Gastrocnemius medialis (tissue), 4 donors: ENCODE measurements around the gene FTL. TPM values are rescaled to one million over a fixed set of nuclear protein-coding genes. Genes with fewer than 3 reads are reported as not detected.

Experiments
- ATAC-seq, 2 donors: fragments of 150-250 bp; one replicate each; pipeline ENCODE4 v1.9.1; 2016
- DNase-seq, 2 donors: peaks; one replicate each; pipeline ENCODE4 v3.0.0-alpha.2; 2019
- H3K27ac ChIP-seq, 4 donors: fragments of 200-600 bp; sonication (generic); 1 replicate in 1 of 4; 2 replicates in 3 of 4; pipeline ENCODE4 v1.5.1; 2016 to 2018; ENCODE audit warnings: mild to moderate bottlenecking in 2 of 4, moderate library complexity in 1 of 4
- H3K27me3 ChIP-seq, 3 donors: fragments of 200-600 bp; sonication (generic) in 2 of 3; 1 replicate in 1 of 3; 2 replicates in 2 of 3; pipeline versions ENCODE4 v1.5.1 to v1.6.0; 2016 to 2019; ENCODE audit warnings: mild to moderate bottlenecking in 1 of 3, moderate library complexity in 1 of 3
- H3K36me3 ChIP-seq, 2 donors: fragments of 200-600 bp; sonication (generic) in 1 of 2; one replicate each; pipeline ENCODE4 v1.5.1; 2017 to 2018
- H3K4me1 ChIP-seq, 2 donors: fragments of 200-600 bp; sonication (generic) in 1 of 2; one replicate each; pipeline ENCODE4 v1.5.1; 2016 to 2017; ENCODE audit warnings: mild to moderate bottlenecking in 2 of 2
- H3K4me3 ChIP-seq, 4 donors: fragments of 200-600 bp; sonication (generic) in 3 of 4; 1 replicate in 1 of 4; 2 replicates in 3 of 4; pipeline ENCODE4 v1.5.1; 2016 to 2019; ENCODE audit warnings: mild to moderate bottlenecking in 2 of 4
- H3K9me3 ChIP-seq, 3 donors: fragments of 200-600 bp; sonication (generic) in 2 of 3; 1 replicate in 1 of 3; 2 replicates in 2 of 3; pipeline ENCODE4 v1.5.1; 2016 to 2019
- CTCF ChIP-seq, 5 experiments: fragments of 450-650 bp in 3 of 5; fragments of 200-600 bp in 2 of 5; sonication (generic) in 2 of 5; IDR thresholded peaks in 4 of 5; conservative IDR thresholded peaks in 1 of 5; 1 replicate in 4 of 5; 2 replicates in 1 of 5; pipeline ENCODE4 v1.5.1; 2016 to 2019; ENCODE audit warnings: antibody characterized with exemption in 5 of 5, mild to moderate bottlenecking in 3 of 5, moderate library complexity in 3 of 5
- POLR2A ChIP-seq, 2 donors: fragments of 450-650 bp; IDR thresholded peaks; one replicate each; pipeline ENCODE4 v1.6.1; 2017; ENCODE audit warnings: antibody characterized with exemption in 2 of 2, mild to moderate bottlenecking in 2 of 2, moderate library complexity in 2 of 2
- in situ Hi-C, 4 donors: fragments of 200-750 bp; cut with MboI; loops; one replicate each; pipeline versions ENCODE4 v1.15.0 to v1.8.0; 2017; ENCODE audit warnings: low sequenced_read_pairs in 4 of 4
- intact Hi-C: fragments of 100-400 bp; cut with DNase I; formaldehyde crosslinking; loops from one replicate; pipeline ENCODE4 v1.15.1; 2023; ENCODE audit warnings: low total_unique reads
- total RNA-seq, 4 donors: library from RNA; depleted of rRNA; stranded (reverse); fragments of >200 nt; gene quantifications; one replicate each; pipeline versions ENCODE4 v1.1.0 to v1.2.3, GENCODE V29; 2016

FTL gene
- total RNA-seq, 4 donors from 2014 or later, result 894 to 1,364 (median 1,121) TPM

- DNase-seq (no peak), ATAC-seq (peak; percentile 7 to 8)
- peak overlapping the region; percentile 89 to 99 (median 98) for H3K27ac ChIP-seq
- H3K36me3 ChIP-seq, result peaks cover 0 to 20% of the 10 kb centered on the region in 2 donors
- no peak for TF ChIP-seq CTCF (IDR thresholded peaks at IDR 0.05 in 4 of 5, conservative IDR thresholded peaks at IDR 0.05 in 1 of 5)
- peak in 1 of 2 donors; percentile 2 for TF ChIP-seq POLR2A (IDR thresholded peaks at IDR 0.05)
- peak overlapping the region; percentile 76 to 97 (median 96) for H3K4me3 ChIP-seq
- H3K4me1 ChIP-seq, result peaks cover 27 to 48% of the 10 kb centered on the region in 2 donors
- in situ Hi-C loops (loop anchor here in 2 of 4 donors (10.0 to 25.0 kb wide), 2 partner anchors 90 to 102 kb away; partner anchors contain the start of genes PPP1R15A (in 2 of the 2) and PLEKHA4 (in 1 of the 2)), intact Hi-C loops (loop anchor here (1.0 to 5.0 kb wide), 3 partner anchors 29 to 167 kb away; partner anchors contain the start of genes GYS1, PPP1R15A and RUVBL2)
- no peaks in the 10 kb centered on the region for H3K9me3 ChIP-seq
- H3K27me3 ChIP-seq, result no peaks in the 10 kb centered on the region
Measured at GRCh38 chr19:48964205-48965039, 687 bp upstream of the FTL start.

- TF ChIP-seq POLR2A (IDR thresholded peaks at IDR 0.05) (no peak), CTCF (IDR thresholded peaks at IDR 0.05 in 4 of 5, conservative IDR thresholded peaks at IDR 0.05 in 1 of 5) (no peak)
- H3K27ac ChIP-seq, result peak overlapping the region; percentile 89 to 99 (median 98)
- ATAC-seq, result peak; percentile 65 to 70
- H3K36me3 ChIP-seq, result peaks cover 0 to 35% of the 10 kb centered on the region in 2 donors
- in situ Hi-C loops (loop anchor here in 2 of 4 donors (10.0 to 25.0 kb wide), 2 partner anchors 91 to 104 kb away; partner anchors contain the start of genes PPP1R15A (in 2 of the 2) and PLEKHA4 (in 1 of the 2)), intact Hi-C loops (loop anchor here (1.0 to 5.0 kb wide), 3 partner anchors 27 to 169 kb away; partner anchors contain the start of genes GYS1, PPP1R15A and RUVBL2)
- H3K27me3 ChIP-seq, result no peaks in the 10 kb centered on the region
- peak; percentile 89 to 93 for DNase-seq
- no peaks in the 10 kb centered on the region for H3K9me3 ChIP-seq
- H3K4me3 ChIP-seq, result peak overlapping the region; percentile 95 to 97 (median 96)
- peaks cover 35 to 48% of the 10 kb centered on the region in 2 donors for H3K4me1 ChIP-seq
Measured at GRCh38 chr19:48965806-48966540, 864 bp downstream of the FTL start.

- in situ Hi-C loops (loop anchor here in 2 of 4 donors (10.0 to 25.0 kb wide), 2 partner anchors 92 to 104 kb away; partner anchors contain the start of genes PPP1R15A (in 2 of the 2) and PLEKHA4 (in 1 of the 2)), intact Hi-C loops (loop anchor here (5.0 kb wide), 1 partner anchor 169 kb away; no protein-coding TSS in a partner anchor)
- H3K27me3 ChIP-seq, result no peaks in the 10 kb centered on the region
Measured at GRCh38 chr19:48966541-48967345, 1.6 kb downstream of the FTL start.

More at GRCh38 chr19:48966541-48967345, 1.6 kb downstream of the FTL start:
- peak overlapping the region; percentile 95 to 97 (median 96) for H3K4me3 ChIP-seq
- peak overlapping the region; percentile 89 to 99 (median 98) for H3K27ac ChIP-seq
- H3K9me3 ChIP-seq, result no peaks in the 10 kb centered on the region
- H3K36me3 ChIP-seq, result peaks cover 0 to 35% of the 10 kb centered on the region in 2 donors
- TF ChIP-seq POLR2A (IDR thresholded peaks at IDR 0.05) (no peak), CTCF (IDR thresholded peaks at IDR 0.05 in 4 of 5, conservative IDR thresholded peaks at IDR 0.05 in 1 of 5) (no peak)
- no peak for ATAC-seq
- peak in 1 of 2 donors; percentile 37 for DNase-seq
- H3K4me1 ChIP-seq, result peaks cover 35 to 48% of the 10 kb centered on the region in 2 donors
